Activated T-helper 17 cell treated with anti-CD3 and anti-CD28 coated beads, Interleukin-2, amount 50 U/mL, for 72 hours (primary cell): ENCODE data around the gene TEX52. TPM values are rescaled to one million over a fixed set of nuclear protein-coding genes. Genes with fewer than 3 reads are reported as not detected.
A peak's percentile ranks its signal among the peaks of the same experiment; 100 is the strongest.

ENCODE experiments used
- ATAC-seq: fragments of 150-1000 bp; cut with Tn5 transposase; replicated peaks from 2 replicates; pipeline ENCODE4 v1.10.0; 2021; ENCODE audit warnings: mild to moderate bottlenecking, moderate library complexity
- H3K27ac Mint-ChIP-seq: one replicate; pipeline ENCODE4 v1.8.0; 2022; ENCODE audit warnings: mixed read lengths
- H3K27me3 Mint-ChIP-seq: one replicate; pipeline ENCODE4 v1.8.0; 2022; ENCODE audit warnings: mixed read lengths
- H3K36me3 Mint-ChIP-seq: one replicate; pipeline ENCODE4 v1.8.0; 2022; ENCODE audit warnings: low read depth, mild to moderate bottlenecking, mixed read lengths
- H3K4me1 Mint-ChIP-seq: one replicate; pipeline ENCODE4 v1.8.0; 2022; ENCODE audit warnings: mixed read lengths
- H3K4me3 Mint-ChIP-seq: one replicate; pipeline ENCODE4 v1.8.0; 2022; ENCODE audit warnings: mild to moderate bottlenecking, mixed read lengths
- H3K9me3 Mint-ChIP-seq: one replicate; pipeline ENCODE4 v1.8.0; 2022; ENCODE audit warnings: mixed read lengths
- total RNA-seq, 2 donors: library from RNA; stranded (reverse); gene quantifications; one replicate each; pipeline ENCODE4 v1.2.3, GENCODE V29; 2022

TEX52 gene
- total RNA-seq, 2 donors from 2014 or later, result 0.35 TPM; not detected in 1

DNA sequence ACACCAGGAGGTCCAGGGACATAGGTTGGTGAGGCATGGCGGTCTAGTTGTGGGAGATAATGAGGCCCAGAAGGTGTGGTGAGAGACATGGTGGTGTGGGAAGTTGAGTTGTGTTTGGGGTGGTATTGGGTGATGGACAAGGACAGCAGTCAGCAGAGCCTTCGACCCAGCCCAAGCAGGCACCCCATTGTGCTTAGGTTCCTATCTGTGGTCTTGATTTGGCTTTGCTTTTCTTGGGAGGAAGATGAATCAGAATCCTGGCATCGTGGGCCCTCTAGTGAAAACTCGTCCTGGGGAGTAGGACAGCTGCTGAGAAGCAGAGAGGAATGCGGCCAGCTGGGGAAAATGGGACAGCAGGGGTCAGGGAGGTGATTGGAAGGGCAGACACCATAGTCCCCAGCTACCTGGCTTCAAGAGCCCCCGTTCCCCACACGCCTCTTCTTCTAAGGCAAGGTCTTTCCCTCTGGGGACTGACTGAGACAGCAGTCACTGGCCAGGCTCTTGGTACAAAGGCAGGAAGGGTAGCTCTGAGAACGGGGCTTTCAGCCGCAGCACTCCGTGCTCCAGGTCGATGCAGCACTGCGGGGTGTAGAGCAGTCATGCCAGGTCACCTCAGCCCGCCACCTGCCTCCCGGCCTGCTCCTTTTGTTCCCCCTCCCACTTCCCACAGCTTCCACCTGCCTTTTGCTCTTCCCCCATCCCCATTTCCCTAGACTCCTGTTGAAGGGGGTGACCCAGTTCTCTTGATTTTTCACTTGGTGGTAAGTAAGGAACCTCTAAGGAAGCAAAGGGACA, 29.9 kb downstream of the TEX52 start:
- Mint-ChIP-seq H3K27me3 (no peaks in the 10 kb centered on the region), H3K36me3 (peaks cover 97% of the 10 kb centered on the region), H3K9me3 (no peaks in the 10 kb centered on the region), H3K4me3 (no peak overlapping the region), H3K27ac (no peak overlapping the region), H3K4me1 (peaks cover 3% of the 10 kb centered on the region)
- no peak for ATAC-seq

DNA sequence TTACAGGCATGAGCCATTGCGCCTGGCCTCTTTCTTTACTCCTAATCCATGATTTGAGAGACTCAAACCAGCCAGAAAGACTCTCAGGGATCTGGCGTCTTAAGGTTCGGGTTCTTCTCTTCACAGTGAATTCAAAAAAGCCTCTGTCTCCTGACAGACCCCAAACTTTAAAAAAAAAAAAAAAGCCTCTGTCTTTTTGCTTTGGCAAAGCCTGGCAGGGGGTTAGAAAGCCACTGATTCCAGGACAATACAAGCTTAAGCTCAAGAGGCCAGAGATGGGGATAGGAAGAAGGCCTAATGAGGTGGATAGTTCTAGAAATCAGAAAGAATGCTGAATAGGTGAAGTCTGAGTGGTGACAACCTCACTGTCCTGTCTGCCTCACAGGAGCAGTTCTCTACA, 30.8 kb downstream of the TEX52 start:
- Mint-ChIP-seq H3K27me3 (no peaks in the 10 kb centered on the region), H3K4me3 (no peak overlapping the region), H3K4me1 (peaks cover 3% of the 10 kb centered on the region), H3K27ac (no peak overlapping the region), H3K9me3 (no peaks in the 10 kb centered on the region), H3K36me3 (peaks cover 97% of the 10 kb centered on the region)
- no peak for ATAC-seq

GRCh38 chr12:2825132-2825531, 31.7 kb downstream of the TEX52 start:
- Mint-ChIP-seq H3K4me3 (no peak overlapping the region), H3K27me3 (no peaks in the 10 kb centered on the region), H3K4me1 (peaks cover 3% of the 10 kb centered on the region), H3K36me3 (peaks cover 97% of the 10 kb centered on the region), H3K9me3 (no peaks in the 10 kb centered on the region), H3K27ac (peak overlapping the region; percentile 41)
- no peak for ATAC-seq

DNA sequence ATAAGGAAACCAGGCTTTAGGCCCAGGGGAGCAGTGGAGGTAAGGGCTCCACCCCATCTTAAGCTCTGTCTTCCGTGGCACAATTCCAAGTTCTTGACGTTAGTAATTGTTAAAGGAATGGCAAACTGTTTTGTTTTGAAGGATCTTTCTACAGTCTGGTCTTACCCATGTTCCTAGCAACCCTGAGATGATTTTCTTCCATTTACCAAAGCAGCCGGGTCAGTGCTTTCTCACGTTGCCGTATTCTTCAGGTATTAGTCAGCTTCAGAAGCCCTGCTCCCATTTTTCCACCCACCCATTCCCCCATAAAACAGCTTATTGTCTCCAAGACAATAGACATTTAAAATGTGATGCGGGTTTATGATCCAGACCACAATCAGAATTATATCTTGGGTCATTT, 32.3 kb downstream of the TEX52 start:
- Mint-ChIP-seq H3K4me1 (peaks cover 3% of the 10 kb centered on the region), H3K27ac (peak overlapping the region; percentile 41), H3K36me3 (peaks cover 100% of the 10 kb centered on the region)

DNA sequence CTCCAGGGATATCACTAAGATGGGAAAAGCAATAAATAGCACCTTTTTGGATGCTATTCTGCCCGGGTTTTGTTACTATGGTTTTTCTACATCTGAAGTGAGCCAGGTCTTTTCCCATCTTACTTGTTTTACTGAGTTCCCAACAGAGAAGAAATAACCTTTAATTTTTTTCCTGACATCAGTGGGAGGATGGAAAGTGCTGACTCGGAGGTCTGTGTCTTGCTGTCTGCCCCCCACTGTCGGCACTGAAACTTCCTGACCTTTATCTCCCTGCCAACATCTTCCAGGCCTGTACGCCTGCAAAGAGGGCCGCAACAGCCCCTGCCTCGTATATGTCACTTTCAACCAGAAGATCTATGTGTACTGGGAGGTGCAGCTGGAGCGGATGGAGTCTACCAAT, 33.4 kb downstream of the TEX52 start:
- Mint-ChIP-seq H3K27ac (no peak overlapping the region), H3K9me3 (no peaks in the 10 kb centered on the region), H3K36me3 (peaks cover 100% of the 10 kb centered on the region), H3K4me1 (peaks cover 3% of the 10 kb centered on the region), H3K4me3 (no peak overlapping the region), H3K27me3 (no peaks in the 10 kb centered on the region)
- no peak for ATAC-seq

More for the DNA sequence above, 32.3 kb downstream of the TEX52 start:
- no peaks in the 10 kb centered on the region for H3K27me3 Mint-ChIP-seq
- no peak for ATAC-seq
- no peak overlapping the region for H3K4me3 Mint-ChIP-seq
- H3K9me3 Mint-ChIP-seq, result no peaks in the 10 kb centered on the region

DNA sequence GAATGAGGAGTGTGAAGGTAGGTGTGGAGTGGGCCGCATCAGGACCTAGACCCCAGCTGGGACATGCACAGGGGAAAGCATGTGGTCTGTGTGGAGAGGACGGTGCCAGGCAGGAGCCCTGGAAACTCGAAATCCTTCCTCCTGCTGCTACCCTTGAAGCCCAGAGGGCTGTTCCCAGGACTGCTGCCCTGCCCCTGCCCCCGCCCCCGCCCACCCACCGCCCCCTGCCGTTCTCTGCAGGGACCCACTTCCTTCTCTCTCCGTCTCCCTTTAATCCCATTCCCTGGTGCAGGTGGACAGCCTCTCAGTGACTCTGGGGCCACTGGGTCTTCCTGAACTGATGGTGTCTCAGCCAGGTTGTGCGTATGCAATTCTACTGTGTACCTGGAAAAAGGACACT, 36.4 kb downstream of the TEX52 start:
- Mint-ChIP-seq H3K27me3 (no peaks in the 10 kb centered on the region), H3K9me3 (no peaks in the 10 kb centered on the region), H3K36me3 (peaks cover 93% of the 10 kb centered on the region), H3K4me1 (peaks cover 4% of the 10 kb centered on the region), H3K4me3 (no peak overlapping the region), H3K27ac (no peak overlapping the region)
- ATAC-seq, result no peak

GRCh38 chr12:2819810-2820209, 37.0 kb downstream of the TEX52 start:
- H3K36me3 Mint-ChIP-seq, result peaks cover 91% of the 10 kb centered on the region
- no peaks in the 10 kb centered on the region for H3K27me3 Mint-ChIP-seq
- no peak for ATAC-seq
- H3K27ac Mint-ChIP-seq, result no peak overlapping the region
- H3K4me3 Mint-ChIP-seq, result no peak overlapping the region
- H3K4me1 Mint-ChIP-seq, result peaks cover 4% of the 10 kb centered on the region
- no peaks in the 10 kb centered on the region for H3K9me3 Mint-ChIP-seq

- Mint-ChIP-seq H3K36me3 (peaks cover 35% of the 10 kb centered on the region), H3K9me3 (no peaks in the 10 kb centered on the region), H3K27ac (peak overlapping the region; percentile 100), H3K4me1 (peaks cover 10% of the 10 kb centered on the region), H3K4me3 (peak overlapping the region; percentile 99), H3K27me3 (no peaks in the 10 kb centered on the region)
- ATAC-seq, result peak; percentile 30
These were observed 43.3 kb downstream of the TEX52 start for GRCh38 chr12:2813214-2814185.

GRCh38 chr12:2812290-2813213, 44.3 kb downstream of the TEX52 start, which contains the start of gene ITFG2:
Gene ITFG2 (plus strand): TSS chr12:2812668. CDS start chr12:2812761, 93 bp downstream.
- Mint-ChIP-seq H3K36me3 (peaks cover 26% of the 10 kb centered on the region), H3K27ac (peak within 1 kb of the TSS; percentile 100), H3K4me1 (peaks cover 6% of the 10 kb centered on the region), H3K27me3 (no peaks in the 10 kb centered on the region), H3K4me3 (peak within 1 kb of the TSS; percentile 99), H3K9me3 (no peaks in the 10 kb centered on the region)
- ATAC-seq, result peak; percentile 96

DNA sequence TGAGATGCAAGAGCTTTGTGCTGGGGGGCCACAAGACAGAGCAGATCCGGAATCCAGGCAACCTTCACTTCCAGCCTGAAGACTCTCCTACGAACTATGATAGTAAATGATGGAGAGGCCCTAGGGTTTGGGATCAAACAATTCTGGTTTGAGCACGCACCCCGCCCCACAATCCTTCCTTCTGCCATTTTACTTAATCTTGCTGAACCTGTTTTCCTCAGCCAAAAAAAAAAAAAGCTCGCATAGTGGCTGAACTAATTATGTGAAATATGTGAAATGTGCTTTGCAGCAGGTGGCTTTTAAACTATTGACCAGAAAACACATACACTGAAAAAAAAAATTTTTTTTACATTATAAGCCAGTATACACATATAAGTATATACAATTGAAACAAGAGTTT, 45.0 kb downstream of the TEX52 start:
- peaks cover 6% of the 10 kb centered on the region for H3K4me1 Mint-ChIP-seq
- H3K9me3 Mint-ChIP-seq, result no peaks in the 10 kb centered on the region
- ATAC-seq, result no peak
- H3K27me3 Mint-ChIP-seq, result no peaks in the 10 kb centered on the region
- H3K4me3 Mint-ChIP-seq, result peak overlapping the region; percentile 99
- H3K36me3 Mint-ChIP-seq, result peaks cover 24% of the 10 kb centered on the region
- peak overlapping the region; percentile 100 for H3K27ac Mint-ChIP-seq

DNA sequence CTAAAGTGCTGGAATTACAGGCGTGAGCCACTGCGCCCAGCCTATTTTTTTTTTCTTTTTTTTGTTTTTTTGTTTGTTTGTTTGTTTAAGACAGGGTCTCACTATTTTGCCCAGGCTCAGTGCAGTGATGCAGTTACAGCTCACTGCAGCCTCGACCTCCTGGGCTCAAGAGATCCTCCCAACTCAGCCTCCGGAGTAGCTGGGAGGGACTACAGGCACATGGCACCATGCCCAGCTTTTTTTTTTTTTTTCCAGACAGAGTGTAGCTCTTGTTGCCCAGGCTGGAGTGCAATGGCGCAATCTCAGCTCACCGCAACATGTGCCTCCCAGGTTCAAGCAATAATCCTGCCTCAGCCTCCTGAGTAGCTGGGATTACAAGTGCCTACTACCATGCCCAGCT, 50.1 kb downstream of the TEX52 start:
- H3K27me3 Mint-ChIP-seq, result no peaks in the 10 kb centered on the region
- ATAC-seq, result no peak
- peaks cover 50% of the 10 kb centered on the region for H3K36me3 Mint-ChIP-seq
- no peak overlapping the region for H3K4me3 Mint-ChIP-seq
- H3K9me3 Mint-ChIP-seq, result no peaks in the 10 kb centered on the region
- no peak overlapping the region for H3K27ac Mint-ChIP-seq
- H3K4me1 Mint-ChIP-seq, result no peaks in the 10 kb centered on the region

DNA sequence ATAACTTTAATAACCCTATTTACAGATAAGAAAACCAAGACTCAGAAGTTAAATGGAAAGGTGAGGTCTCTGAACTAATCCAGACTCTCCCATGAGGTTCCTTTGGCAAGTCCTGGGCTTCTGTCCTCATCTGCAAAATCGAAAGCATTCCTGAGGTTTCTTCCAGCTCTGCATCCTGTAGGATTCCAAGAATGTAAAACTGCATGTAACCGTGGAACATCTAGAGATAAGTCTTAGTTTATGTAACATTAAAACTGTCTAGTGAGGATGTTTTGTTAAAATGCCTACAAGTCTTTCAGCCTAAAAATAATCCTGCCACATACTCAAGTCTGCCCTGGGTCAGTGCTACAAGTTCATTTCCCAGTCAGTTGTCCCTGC, 51.7 kb downstream of the TEX52 start:
- no peaks in the 10 kb centered on the region for H3K27me3 Mint-ChIP-seq
- ATAC-seq, result no peak

DNA sequence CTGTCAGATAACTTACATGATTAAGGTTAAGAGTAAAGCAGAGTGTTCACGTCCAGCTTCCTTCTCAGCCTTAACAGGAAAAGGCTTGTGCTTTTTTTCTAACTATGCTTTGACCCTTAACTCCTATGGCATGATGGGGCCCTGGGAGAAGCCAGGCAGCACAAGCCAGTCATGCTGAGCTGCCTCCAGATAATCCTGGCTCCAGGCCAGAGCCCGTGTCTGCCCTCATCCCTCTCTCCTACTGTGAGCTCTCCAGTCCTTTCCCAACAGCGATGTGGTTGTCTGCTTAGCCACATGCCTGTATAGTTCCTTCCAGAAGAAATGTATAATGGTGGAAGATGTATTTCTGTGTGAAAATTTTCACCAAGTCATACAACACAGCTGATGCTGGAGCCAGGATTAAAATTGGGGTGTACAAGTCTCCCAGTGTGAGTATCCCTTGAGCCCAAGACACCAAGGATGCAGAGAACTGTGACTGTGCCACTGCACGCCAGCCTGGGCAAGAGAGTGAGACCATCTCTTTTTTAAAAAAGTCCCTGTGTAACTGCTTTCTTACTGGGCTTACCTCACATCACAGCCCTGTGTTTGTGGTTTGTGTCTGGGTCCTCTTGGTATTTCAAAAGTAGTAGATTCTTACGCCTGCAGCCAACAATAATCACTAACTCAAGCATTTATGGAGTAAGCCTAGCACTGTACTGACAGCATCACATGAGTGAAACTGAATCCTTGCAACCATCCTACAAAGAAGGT, 52.3 kb downstream of the TEX52 start:
- no peak for ATAC-seq
- Mint-ChIP-seq H3K27me3 (no peaks in the 10 kb centered on the region), H3K4me1 (no peaks in the 10 kb centered on the region), H3K27ac (peak overlapping the region; percentile 26), H3K4me3 (no peak overlapping the region), H3K36me3 (peaks cover 71% of the 10 kb centered on the region), H3K9me3 (no peaks in the 10 kb centered on the region)

More for the DNA sequence above, 51.7 kb downstream of the TEX52 start:
- peaks cover 65% of the 10 kb centered on the region for H3K36me3 Mint-ChIP-seq
- H3K4me3 Mint-ChIP-seq, result no peak overlapping the region
- no peaks in the 10 kb centered on the region for H3K9me3 Mint-ChIP-seq
- H3K4me1 Mint-ChIP-seq, result no peaks in the 10 kb centered on the region
- H3K27ac Mint-ChIP-seq, result no peak overlapping the region
